ENCODE measurements around the gene SULT2B1.
"Not testable (repeated sequence)": the region's sequence is repeated elsewhere in the genome, so short reads cannot be mapped to it uniquely, and the experiment has no call there.

The SULT2B1 gene

GRCh38 chr19:48529156-48529555 lies 22.8 kb upstream of the SULT2B1 start:
- no peak for DNase-seq

GRCh38 chr19:48530066-48530720 lies 21.8 kb upstream of the SULT2B1 start:
- no peak for DNase-seq

- DNase-seq = no peak
These were observed 21.2 kb upstream of the SULT2B1 start for GRCh38 chr19:48530770-48531169.

GRCh38 chr19:48533770-48534169 lies 18.2 kb upstream of the SULT2B1 start:
- DNase-seq = no peak

GRCh38 chr19:48537541-48537940 lies 14.4 kb upstream of the SULT2B1 start:
- no peak for DNase-seq

GRCh38 chr19:48538057-48538456 lies 13.9 kb upstream of the SULT2B1 start:
- DNase-seq = not testable (repeated sequence)

GRCh38 chr19:48539503-48540096 lies 12.4 kb upstream of the SULT2B1 start:
- no peak for DNase-seq

GRCh38 chr19:48540110-48540509 lies 11.9 kb upstream of the SULT2B1 start:
- no peak for DNase-seq

GRCh38 chr19:48541813-48542212 lies 10.2 kb upstream of the SULT2B1 start:
- DNase-seq = no peak

GRCh38 chr19:48543121-48543710 lies 8.8 kb upstream of the SULT2B1 start:
- DNase-seq = no peak

- DNase-seq = no peak
These were observed 6.9 kb upstream of the SULT2B1 start for GRCh38 chr19:48544856-48545750.

- no peak for DNase-seq
These were observed 4.2 kb upstream of the SULT2B1 start for GRCh38 chr19:48547722-48548121.

GRCh38 chr19:48548253-48548911 lies 3.6 kb upstream of the SULT2B1 start:
- DNase-seq = no peak

- no peak for DNase-seq
These were observed 2.6 kb upstream of the SULT2B1 start for GRCh38 chr19:48549380-48549779.

GRCh38 chr19:48552406-48553322 lies 692 bp downstream of the SULT2B1 start:
- DNase-seq = no peak

- DNase-seq = no peak
These were observed 1.9 kb downstream of the SULT2B1 start for GRCh38 chr19:48553676-48554384.

GRCh38 chr19:48554385-48555091 lies 2.6 kb downstream of the SULT2B1 start:
- no peak for DNase-seq

- DNase-seq = no peak
These were observed 4.2 kb downstream of the SULT2B1 start for GRCh38 chr19:48556163-48556562.

GRCh38 chr19:48556825-48557224 lies 4.9 kb downstream of the SULT2B1 start:
- DNase-seq = no peak

GRCh38 chr19:48558018-48558684 lies 6.2 kb downstream of the SULT2B1 start:
- DNase-seq = no peak

All from central memory CD4-positive, alpha-beta T cell (primary cell).